Measurements from ENCODE around the gene PPDPF. TPM values are rescaled to one million over a fixed set of nuclear protein-coding genes. Genes with fewer than 3 reads are reported as not detected.

The PPDPF gene
- polyA plus RNA-seq, 1 donor, result 118 TPM

Other genes starting within 250 kb of the PPDPF start
- 67.1 TPM for gene ARFGAP1, start 248.0 kb upstream of the PPDPF start, polyA plus RNA-seq (ENCODE audit: insufficient read length)
- 1.2 TPM for gene COL20A1, start 227.6 kb upstream of the PPDPF start, polyA plus RNA-seq (ENCODE audit: insufficient read length)
- 13.3 TPM for gene CHRNA4, start 159.4 kb upstream of the PPDPF start, polyA plus RNA-seq (ENCODE audit: insufficient read length)
- gene KCNQ2, start 48.1 kb upstream of the PPDPF start, polyA plus RNA-seq (ENCODE audit: insufficient read length), result 5.5 TPM
- gene EEF1A2, start 21.7 kb upstream of the PPDPF start, polyA plus RNA-seq (ENCODE audit: insufficient read length), result 0.67 TPM
- gene PTK6, start 16.6 kb downstream of the PPDPF start, polyA plus RNA-seq (ENCODE audit: insufficient read length), result 1.1 TPM
- not detected for gene SRMS, start 27.0 kb downstream of the PPDPF start, polyA plus RNA-seq (ENCODE audit: insufficient read length)
- gene FNDC11, start 33.4 kb downstream of the PPDPF start, polyA plus RNA-seq (ENCODE audit: insufficient read length), result 0.81 TPM
- gene HELZ2, start 53.5 kb downstream of the PPDPF start, polyA plus RNA-seq (ENCODE audit: insufficient read length), result 11.8 TPM
- 10.7 TPM for gene GMEB2, start 106.3 kb downstream of the PPDPF start, polyA plus RNA-seq (ENCODE audit: insufficient read length)
- 22.7 TPM for gene STMN3, start 132.7 kb downstream of the PPDPF start, polyA plus RNA-seq (ENCODE audit: insufficient read length)
- 19.8 TPM for gene RTEL1, start 137.5 kb downstream of the PPDPF start, polyA plus RNA-seq (ENCODE audit: insufficient read length)
- 2.1 TPM for gene TNFRSF6B, start 175.9 kb downstream of the PPDPF start, polyA plus RNA-seq (ENCODE audit: insufficient read length)
- gene ARFRP1, start 187.2 kb downstream of the PPDPF start, polyA plus RNA-seq (ENCODE audit: insufficient read length), result 27.0 TPM
- 17.8 TPM for gene ZGPAT, start 187.3 kb downstream of the PPDPF start, polyA plus RNA-seq (ENCODE audit: insufficient read length)
- gene LIME1, start 215.9 kb downstream of the PPDPF start, polyA plus RNA-seq (ENCODE audit: insufficient read length), result 4.3 TPM
- 73.0 TPM for gene SLC2A4RG, start 219.0 kb downstream of the PPDPF start, polyA plus RNA-seq (ENCODE audit: insufficient read length)

All from left kidney (tissue), 1 donor.